ENCODE results near the gene ACOT6.
A peak's percentile ranks its signal among the peaks of the same experiment; 100 is the strongest.
"Not testable (repeated sequence)": the region's sequence is repeated elsewhere in the genome, so short reads cannot be mapped to it uniquely, and the experiment has no call there.

The ACOT6 gene

GRCh38 chr14:73633116-73634010 is 21.0 kb downstream of the ACOT6 start:
- peak overlapping the region; percentile 54 for H3K4me3 ChIP-seq (ENCODE audit: low read length)
- peak; percentile 20 for DNase-seq (ENCODE audit: low read depth)
- TF ChIP-seq CTCF (conservative IDR thresholded peaks at IDR 0.05; ENCODE audit: low read depth, low read length), result peak; percentile 86

- peak overlapping the region; percentile 54 for H3K4me3 ChIP-seq (ENCODE audit: low read length)
- TF ChIP-seq CTCF (conservative IDR thresholded peaks at IDR 0.05; ENCODE audit: low read depth, low read length), result peak; percentile 36
- DNase-seq (ENCODE audit: low read depth), result no peak
Observed at GRCh38 chr14:73634011-73634833, 21.9 kb downstream of the ACOT6 start.

- not testable (repeated sequence) for H3K4me3 ChIP-seq (ENCODE audit: low read length); DNase-seq (ENCODE audit: low read depth)
Observed at GRCh38 chr14:73636355-73636754, 24.0 kb downstream of the ACOT6 start.

GRCh38 chr14:73637830-73638229 is 25.5 kb downstream of the ACOT6 start:
- DNase-seq (ENCODE audit: low read depth), result no peak
- no peak for TF ChIP-seq CTCF (conservative IDR thresholded peaks at IDR 0.05; ENCODE audit: low read depth, low read length)
- no peak overlapping the region for H3K4me3 ChIP-seq (ENCODE audit: low read length)

GRCh38 chr14:73640796-73641365 is 28.6 kb downstream of the ACOT6 start:
- no peak for DNase-seq (ENCODE audit: low read depth)
- TF ChIP-seq CTCF (conservative IDR thresholded peaks at IDR 0.05; ENCODE audit: low read depth, low read length), result no peak
- no peak overlapping the region for H3K4me3 ChIP-seq (ENCODE audit: low read length)

- DNase-seq (ENCODE audit: low read depth), result peak; percentile 56
- TF ChIP-seq CTCF (conservative IDR thresholded peaks at IDR 0.05; ENCODE audit: low read depth, low read length), result no peak
- peak within 1 kb of the TSS; percentile 98 for H3K4me3 ChIP-seq (ENCODE audit: low read length)
Observed at GRCh38 chr14:73644531-73645247, 32.4 kb downstream of the ACOT6 start, which contains the start of gene DNAL1. Gene DNAL1, plus strand, starts transcription at chr14:73644986. Its CDS starts 54 bp downstream, at chr14:73645040.

- no peak for DNase-seq (ENCODE audit: low read depth)
- TF ChIP-seq CTCF (conservative IDR thresholded peaks at IDR 0.05; ENCODE audit: low read depth, low read length), result no peak
- H3K4me3 ChIP-seq (ENCODE audit: low read length), result peak overlapping the region; percentile 98
Observed at GRCh38 chr14:73645248-73645610, 32.9 kb downstream of the ACOT6 start.
